NCI-H2029 treated with DMSO at 0.1 percent for 48 hours (cell line): ENCODE results near the gene DLK2.
"Not testable (repeated sequence)": the region's sequence is repeated elsewhere in the genome, so short reads cannot be mapped to it uniquely, and the experiment has no call there.

Experiments used
- DNase-seq: peaks from one replicate; lab custom pipeline; 2025; lab: John Stamatoyannopoulos, UW

The DLK2 gene, protein sequence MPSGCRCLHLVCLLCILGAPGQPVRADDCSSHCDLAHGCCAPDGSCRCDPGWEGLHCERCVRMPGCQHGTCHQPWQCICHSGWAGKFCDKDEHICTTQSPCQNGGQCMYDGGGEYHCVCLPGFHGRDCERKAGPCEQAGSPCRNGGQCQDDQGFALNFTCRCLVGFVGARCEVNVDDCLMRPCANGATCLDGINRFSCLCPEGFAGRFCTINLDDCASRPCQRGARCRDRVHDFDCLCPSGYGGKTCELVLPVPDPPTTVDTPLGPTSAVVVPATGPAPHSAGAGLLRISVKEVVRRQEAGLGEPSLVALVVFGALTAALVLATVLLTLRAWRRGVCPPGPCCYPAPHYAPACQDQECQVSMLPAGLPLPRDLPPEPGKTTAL

GRCh38 chr6:43455531-43456428 lies at the start of gene DLK2:
DLK2 (minus strand) TSS chr6:43455548; CDS start chr6:43454825, 723 bp downstream.
- peak; percentile 14 for DNase-seq

DNA sequence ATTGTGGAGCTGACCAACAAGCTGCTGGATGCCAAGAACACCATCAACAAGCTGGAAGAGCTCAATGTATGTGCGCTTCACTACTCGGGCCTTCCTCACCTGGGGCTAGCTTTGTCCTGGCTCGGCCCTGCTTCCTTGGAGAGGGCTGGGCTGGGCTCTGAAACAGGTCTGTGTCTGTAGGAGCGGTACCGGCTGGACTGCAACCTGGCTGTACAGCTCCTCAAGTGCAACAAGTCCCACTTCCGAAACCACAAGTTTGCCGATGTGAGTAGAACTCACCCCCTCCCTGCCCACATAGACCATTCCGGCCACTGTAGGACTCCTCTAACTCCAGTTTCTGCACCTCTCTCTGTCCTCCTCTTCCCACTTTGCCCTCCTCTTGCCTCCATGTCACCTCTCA lies 48.1 kb upstream of the DLK2 start:
- no peak for DNase-seq

DNA sequence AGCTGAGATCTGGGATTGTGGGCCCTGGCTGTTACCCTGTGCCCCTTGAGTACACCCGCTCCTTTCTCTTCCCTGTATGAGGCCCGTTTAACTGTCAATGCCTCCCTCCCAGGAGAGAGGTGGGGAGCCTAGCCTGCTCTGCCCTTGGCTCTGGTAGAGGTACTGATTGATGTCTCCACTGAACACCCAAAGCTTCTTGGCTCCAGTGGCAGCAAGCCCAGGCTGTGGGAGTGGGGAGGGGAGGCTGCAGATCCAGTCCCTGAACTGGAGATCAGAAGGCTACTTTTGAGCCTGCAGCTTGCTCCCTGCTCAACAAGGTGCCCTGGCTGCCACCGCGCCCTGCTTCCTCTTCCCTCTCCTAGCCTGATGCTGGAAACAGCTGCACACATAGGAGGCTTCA lies 47.3 kb upstream of the DLK2 start:
- no peak for DNase-seq

GRCh38 chr6:43500921-43501320 lies 45.6 kb upstream of the DLK2 start:
- DNase-seq, result no peak

- no peak for DNase-seq
Measured at GRCh38 chr6:43499028-43499815, 43.9 kb upstream of the DLK2 start.

DNA sequence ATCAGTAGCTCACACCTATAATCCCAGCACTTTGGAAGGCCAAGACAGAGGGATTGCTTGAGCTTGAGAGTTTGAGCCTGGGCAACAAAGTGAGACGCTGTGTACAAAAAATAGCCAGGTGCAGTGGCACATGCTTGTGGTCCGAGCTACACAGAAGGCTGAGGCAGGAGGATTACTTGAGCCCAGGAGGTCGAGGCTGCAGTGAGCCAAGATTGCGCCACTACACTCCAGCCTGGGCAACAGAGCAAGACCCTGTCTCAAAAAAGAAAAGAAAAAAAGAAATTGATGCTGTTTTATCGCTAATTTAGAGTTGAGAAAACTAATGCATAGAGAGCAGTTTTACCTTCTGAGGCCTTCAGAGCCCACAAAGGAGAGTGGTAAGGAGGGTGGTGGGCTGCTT lies 42.9 kb upstream of the DLK2 start:
- not testable (repeated sequence) for DNase-seq

- DNase-seq, result no peak
Measured at GRCh38 chr6:43497689-43498088, 42.3 kb upstream of the DLK2 start.

DNA sequence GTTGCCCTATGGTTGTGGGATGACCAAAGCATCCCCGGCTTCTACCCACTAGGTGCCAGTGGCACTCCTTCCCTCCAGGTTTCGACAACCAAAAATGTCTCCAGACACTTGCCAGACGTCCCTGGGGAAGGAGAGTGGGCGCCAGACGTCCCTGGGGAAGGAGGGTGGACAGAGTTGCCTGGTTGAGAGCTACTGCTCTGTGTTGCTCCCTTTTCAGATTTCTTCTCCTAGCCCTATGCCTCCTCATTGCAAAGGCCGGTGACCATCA lies 41.7 kb upstream of the DLK2 start:
- no peak for DNase-seq

GRCh38 chr6:43496370-43497128 lies 41.2 kb upstream of the DLK2 start:
- DNase-seq, result no peak

DNA sequence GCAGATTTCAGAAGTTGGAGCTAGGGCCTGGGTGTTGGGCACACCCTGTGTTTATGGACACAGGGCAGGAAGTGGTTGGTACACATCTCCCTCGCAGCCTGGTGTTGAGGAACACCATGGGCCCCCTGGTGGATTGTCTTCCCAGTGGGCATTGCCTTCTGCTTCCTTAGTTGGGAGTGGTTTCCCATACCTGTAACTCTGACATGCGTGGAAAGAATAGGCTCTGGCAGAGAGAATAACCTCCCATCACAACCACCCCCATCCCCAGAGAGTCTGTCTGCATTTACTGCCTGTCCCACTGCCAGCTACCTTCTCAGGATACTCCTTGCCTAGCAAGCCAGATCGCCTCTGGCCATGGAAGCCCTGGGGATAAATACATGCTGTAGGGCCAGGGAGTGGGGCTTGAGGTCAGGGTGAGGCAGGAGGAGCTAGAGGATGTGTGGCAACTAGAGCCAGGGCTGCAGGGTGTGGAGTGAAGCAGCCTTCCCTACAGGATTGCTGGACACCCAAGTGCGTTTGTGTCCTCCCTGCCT lies 40.1 kb upstream of the DLK2 start:
- no peak for DNase-seq

- no peak for DNase-seq
Measured at GRCh38 chr6:43494766-43495165, 39.4 kb upstream of the DLK2 start.

- DNase-seq, result no peak
Measured at GRCh38 chr6:43494321-43494720, 39.0 kb upstream of the DLK2 start.

- DNase-seq, result no peak
Measured at GRCh38 chr6:43493833-43494232, 38.5 kb upstream of the DLK2 start.

DNA sequence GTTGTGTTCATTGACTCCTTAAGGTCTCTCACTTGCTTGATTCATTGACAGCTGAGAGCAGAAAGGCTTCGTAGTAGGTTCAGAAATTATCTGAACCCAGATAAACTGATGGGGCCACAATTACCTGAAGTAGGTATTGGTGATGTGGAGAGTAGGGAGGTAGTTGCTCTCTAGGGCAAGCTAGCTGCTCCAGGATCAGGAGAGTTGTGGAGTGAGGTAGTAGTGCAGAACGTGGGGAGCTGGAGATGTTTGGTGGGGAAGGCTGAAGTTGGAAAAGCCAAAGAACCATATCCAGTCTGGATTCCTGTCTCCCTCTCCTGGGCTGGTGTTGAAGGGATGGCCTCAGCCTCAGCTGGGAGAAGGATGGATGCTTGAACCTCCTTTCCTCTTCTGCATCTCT lies 37.9 kb upstream of the DLK2 start:
- DNase-seq, result no peak

GRCh38 chr6:43492673-43493072 lies 37.3 kb upstream of the DLK2 start:
- no peak for DNase-seq

DNA sequence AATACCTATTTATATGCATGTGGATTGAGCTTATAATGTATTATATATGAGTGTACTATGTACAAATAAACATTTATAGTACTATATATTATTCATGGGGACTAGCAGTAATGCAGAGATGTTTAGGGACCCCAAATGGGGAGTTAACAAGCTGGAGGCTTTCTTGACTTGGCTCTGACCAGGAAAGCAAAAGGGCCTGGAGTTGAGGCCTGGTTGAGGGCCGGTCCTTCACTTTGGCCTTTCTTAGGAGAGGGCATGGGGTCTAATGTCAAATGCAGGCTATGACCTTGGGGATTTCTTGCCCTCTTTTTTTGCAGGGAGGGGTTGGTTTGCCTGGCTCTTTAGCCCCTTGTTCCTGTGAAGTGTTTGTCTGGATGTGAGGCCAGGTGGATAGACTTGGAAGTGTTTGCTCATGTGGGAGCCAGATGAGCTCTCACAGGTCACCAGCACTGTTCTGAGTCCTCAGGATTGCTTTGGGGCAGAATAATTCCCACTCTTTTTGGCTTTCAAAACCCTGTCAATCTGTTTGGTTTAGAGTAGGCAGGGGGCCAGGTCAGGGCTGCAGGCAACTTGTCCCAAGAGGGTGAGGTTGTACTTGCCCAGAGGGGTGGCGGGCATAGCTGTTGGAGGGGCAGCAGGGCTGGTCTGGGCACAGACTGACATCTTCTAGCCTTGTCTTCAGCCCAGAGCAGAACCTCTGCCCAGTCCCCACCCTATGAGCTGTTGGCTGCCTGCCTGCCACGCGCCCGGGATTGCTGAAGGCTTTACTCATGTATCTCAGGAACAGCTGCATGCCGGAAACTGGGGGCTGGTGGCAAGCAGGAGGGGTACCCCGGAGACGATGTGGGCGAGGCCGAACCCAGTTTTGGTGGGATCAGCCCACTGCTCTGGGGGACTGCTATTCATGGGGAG lies 36.7 kb upstream of the DLK2 start:
- DNase-seq, result peak; percentile 83

GRCh38 chr6:43490523-43490939 lies 35.2 kb upstream of the DLK2 start:
- DNase-seq, result no peak

GRCh38 chr6:43489277-43490072 lies 34.1 kb upstream of the DLK2 start:
- DNase-seq, result no peak

DNA sequence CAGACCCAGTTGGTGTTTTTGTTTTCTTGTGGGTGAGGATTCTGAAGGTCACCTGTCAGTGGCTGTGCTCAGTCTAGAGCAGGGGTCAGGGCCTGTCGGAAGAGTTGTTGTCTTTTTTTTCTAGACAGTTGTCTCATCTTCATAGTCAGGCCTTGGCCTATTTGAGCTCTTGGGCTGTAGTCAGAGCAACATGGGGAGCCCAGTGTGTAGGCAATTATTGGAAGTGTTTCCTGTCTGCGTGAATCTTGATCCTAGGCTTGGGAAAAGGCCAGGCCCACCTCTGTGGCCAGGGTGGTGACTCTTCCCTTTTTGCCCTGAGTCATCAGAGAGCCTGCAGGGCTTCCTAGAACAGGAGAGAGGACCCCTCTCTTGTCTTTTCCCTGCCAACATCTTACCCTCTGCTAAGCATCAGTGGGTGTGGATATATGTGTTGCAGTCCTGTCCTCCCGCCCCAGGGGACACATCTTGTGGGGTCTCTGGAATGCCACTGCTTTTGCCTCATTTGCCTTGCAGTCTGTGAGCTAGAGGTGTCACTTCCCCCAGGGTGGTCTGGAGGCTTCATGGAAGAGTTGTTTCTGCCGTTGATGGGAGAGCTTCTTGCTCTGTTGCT lies 33.4 kb upstream of the DLK2 start:
- no peak for DNase-seq
